ENCODE results near the gene ZFAND2B.
"Not testable (repeated sequence)": the region's sequence is repeated elsewhere in the genome, so short reads cannot be mapped to it uniquely, and the experiment has no call there.

The ZFAND2B gene

DNA sequence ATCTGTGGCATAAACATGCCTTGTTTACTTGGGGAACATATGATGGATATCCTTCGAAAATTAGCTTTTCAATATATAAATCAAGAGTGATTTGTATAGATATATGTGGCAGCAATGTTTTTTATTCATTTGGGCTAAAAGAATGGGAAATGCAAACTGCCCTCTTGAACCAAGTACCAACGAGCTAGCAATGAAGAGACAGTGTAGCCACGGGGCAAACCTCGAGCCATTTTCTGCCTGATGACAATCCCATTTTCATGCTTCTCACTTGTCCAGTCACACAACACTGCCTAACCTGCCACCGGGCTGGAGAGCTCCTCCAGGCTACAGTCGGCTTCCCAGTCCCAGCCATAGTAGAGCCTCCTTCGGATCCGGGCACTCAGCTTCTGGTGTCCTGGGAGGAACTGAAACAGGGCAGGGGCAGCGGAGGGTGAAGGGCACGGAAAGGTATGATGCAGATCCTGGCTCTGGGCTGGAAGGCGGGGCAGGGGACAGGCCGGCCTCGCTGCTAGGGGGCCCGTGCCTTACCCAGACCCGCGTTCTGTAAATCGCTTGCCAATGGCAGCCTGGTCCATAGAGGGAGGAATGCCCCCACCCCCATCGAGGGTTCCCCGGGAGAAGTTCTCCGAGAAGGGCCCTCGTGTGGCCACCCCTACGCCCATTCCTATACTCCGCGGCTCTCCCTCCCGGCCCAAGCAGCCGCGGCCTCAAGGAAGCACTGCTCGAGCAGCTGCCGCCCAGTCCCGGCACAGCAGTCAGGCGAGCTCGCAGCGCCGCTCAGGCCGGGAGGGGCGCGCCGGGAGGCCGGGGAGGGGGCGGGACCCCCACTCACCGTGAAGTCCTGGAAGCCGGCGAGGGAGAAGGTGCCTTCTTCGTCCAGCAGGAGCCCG, 30.4 kb upstream of the ZFAND2B start:
- DNase-seq: peak in 1 of 2 donors; percentile 65

GRCh38 chr2:219176818-219177551, 29.6 kb upstream of the ZFAND2B start, which contains the start of gene CNPPD1:
Gene CNPPD1 (minus strand): TSS chr2:219176925. CDS start chr2:219176828, 97 bp downstream.
- DNase-seq: peak; percentile 77

DNA sequence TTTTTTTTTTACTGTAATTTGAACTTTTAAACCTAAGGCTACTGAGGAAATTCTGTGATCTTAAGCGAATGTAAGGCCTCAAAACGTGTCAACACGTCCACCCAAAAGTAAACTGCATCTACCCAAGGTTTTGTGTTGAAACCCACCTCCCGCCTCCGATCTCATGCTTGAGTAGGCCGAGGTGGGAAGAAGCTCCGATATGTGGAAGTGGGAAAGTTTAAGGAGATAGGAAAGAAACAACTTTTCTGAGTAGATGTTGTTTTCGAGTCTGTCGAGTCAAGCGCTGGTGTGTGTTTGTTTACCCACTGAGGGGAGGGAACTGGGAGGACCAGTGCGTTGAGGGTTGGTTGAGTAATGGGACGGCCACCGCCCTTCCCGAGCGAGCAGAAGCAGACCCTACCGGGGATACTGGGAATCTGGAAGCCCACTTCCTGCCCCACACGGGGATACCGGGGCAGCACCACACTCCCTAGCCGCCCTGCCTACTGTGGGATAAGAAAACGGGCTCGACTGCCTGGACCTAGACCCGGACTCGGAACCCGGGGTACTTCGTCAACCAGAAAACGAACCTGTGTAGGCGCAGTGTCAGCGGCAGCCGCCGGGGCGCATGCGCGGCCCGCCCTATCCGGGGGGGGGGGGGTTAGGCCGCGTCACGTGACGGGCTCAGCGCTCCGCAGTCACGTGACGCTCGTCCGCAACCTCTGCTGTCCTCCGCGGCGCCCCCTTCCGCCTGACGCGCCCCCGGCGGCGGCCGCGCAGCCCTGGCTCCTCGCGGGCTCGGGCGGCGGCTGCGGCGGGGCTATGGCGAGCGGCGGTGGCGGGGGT, 28.8 kb upstream of the ZFAND2B start, which contains the start of gene RETREG2:
Gene RETREG2, plus strand, starts transcription at position 724 of the 825 bp plus-strand sequence. Its CDS starts 78 bp downstream, at position 802.
- peak; percentile 81 to 85 for DNase-seq

DNA sequence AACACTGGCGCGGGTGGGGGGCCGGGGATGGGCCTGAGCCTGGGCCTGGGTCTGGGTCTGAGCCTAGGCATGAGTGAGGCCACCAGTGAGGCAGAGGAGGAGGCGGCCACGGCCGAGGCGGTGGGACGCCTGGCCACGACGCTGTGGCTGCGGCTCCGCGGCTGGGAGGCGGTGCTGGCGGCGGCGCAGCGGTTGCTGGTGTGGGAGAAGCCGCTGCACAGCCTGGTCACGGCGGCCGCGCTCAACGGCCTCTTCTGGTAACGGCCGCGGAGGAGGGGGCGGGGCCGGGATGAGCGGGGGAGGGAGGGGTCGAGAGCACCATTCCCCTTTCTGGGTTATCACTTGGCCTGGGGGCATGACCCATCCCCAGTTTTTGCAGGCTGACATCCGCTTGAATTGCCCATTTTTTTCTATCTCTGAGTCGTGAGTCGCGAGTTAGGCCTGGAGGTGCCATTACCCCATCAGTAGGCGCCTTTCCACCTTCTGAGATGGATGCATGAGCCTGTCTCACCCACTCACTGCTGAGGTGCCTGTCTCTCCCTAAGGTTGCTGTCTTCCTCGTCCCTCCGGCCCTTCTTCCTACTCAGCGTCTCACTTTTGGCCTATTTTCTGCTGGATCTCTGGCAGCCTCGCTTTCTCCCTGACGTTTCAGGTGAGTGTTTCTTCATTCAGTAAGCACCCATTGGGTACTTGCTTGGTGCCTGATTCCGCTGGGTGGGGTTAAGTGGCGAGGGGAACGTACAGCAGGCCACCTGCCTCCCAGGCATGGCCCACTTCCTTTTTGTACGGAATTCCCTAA, 28.0 kb upstream of the ZFAND2B start:
- peak in 1 of 2 donors; percentile 54 for DNase-seq

GRCh38 chr2:219179601-219180465, 26.7 kb upstream of the ZFAND2B start:
- DNase-seq: no peak

DNA sequence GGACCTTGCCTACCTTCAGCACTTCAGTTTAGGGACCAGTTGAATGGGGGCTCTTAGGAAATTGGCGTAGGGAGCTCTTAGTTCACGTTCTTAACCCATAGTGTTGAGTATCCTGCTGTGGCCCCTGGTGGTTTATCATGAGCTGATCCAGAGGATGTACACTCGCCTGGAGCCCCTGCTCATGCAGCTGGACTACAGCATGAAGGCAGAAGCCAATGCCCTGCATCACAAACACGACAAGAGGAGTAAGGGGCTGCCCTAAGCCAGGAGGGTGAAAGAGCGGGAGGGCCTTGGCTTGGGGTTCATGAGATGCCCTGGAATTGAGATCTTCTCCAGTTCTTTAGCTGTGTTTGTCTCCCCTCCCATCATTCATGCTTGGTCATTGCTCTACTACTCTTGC, 25.6 kb upstream of the ZFAND2B start:
- DNase-seq: no peak

- no peak for DNase-seq
Observed at GRCh38 chr2:219181531-219181930, 25.1 kb upstream of the ZFAND2B start.

DNA sequence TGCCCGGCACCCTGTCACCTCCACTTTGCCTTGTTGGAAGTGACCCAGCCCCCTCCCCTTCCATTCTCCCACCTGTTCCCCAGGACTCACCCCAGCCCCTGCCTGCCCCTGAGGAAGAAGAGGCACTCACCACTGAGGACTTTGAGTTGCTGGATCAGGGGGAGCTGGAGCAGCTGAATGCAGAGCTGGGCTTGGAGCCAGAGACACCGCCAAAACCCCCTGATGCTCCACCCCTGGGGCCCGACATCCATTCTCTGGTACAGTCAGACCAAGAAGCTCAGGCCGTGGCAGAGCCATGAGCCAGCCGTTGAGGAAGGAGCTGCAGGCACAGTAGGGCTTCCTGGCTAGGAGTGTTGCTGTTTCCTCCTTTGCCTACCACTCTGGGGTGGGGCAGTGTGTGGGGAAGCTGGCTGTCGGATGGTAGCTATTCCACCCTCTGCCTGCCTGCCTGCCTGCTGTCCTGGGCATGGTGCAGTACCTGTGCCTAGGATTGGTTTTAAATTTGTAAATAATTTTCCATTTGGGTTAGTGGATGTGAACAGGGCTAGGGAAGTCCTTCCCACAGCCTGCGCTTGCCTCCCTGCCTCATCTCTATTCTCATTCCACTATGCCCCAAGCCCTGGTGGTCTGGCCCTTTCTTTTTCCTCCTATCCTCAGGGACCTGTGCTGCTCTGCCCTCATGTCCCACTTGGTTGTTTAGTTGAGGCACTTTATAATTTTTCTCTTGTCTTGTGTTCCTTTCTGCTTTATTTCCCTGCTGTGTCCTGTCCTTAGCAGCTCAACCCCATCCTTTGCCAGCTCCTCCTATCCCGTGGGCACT, 24.0 kb upstream of the ZFAND2B start:
- no peak for DNase-seq

- no peak for DNase-seq
Observed at GRCh38 chr2:219183151-219183772, 23.3 kb upstream of the ZFAND2B start.

DNA sequence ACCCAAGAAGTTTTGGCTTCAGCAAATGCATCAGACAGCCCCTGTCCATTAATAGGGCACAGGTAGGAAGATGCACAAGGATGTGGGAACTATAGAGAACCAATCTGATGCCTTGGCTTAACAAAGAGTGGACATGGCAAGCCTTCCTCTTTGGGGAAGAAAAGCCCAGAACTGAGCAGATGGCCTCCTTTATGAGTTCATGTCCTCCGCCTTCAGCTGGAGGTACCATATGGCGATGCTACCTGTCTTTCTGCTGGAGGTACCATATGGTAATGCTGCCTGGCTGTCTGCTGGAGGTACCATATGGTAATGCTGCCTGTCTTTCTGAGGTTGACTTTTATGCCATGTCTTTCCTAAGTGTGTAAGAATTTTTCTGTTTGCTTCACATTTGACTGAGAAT, 22.5 kb upstream of the ZFAND2B start:
- DNase-seq: no peak

DNA sequence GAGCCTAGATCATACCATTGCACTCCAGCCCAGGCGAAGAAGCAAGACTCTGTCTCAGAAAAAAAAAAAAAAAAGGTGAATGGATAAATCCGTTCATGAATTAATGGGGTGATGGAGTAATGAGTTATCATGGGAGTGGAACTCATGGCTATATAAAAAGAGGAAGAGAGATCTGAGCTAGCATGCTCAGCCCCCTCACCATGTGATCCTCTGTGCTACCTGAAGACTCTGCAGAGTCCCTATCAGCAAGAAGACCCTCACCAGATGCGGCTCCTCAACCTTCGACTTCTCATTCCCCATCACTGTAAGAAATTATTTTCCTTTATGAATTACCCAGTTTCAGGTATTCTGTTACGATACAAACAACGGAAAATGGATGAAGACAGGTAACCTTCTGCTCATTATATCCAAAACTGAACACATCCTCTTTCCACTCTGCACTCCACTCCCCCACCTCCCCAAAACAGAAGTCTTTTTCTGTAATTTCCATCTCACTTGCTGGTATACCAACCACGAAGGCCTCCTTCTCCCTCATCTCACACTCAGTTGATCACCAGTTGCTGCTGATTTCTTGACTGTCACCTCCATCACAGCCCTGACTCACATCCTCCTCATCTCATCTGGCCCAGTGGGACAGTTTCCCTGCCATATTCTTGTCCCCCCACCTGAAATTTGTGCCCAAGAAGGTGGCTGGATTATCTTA, 19.7 kb upstream of the ZFAND2B start:
- no peak for DNase-seq

DNA sequence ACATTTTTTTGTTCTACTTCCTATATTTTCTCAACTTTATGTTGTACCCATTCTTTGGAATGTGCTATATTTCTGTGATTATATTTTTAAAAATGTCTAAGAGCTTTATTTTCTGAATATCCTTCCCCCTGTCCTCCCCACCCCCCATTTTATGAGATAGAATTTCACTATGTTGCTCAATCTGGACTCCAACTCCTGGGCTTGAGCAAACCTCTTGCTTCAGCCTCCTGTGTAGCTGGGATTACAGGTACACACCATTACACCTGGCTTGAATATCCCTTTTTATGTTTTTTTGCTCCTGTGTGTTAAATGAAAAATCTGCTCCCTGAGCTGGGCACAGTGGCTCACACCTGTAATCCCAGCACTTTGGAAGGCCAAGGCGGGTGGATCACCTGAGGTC, 9.2 kb upstream of the ZFAND2B start:
- no peak for DNase-seq

- DNase-seq: no peak
Observed at GRCh38 chr2:219198974-219199373, 7.6 kb upstream of the ZFAND2B start.

GRCh38 chr2:219199470-219200211, 6.9 kb upstream of the ZFAND2B start:
- DNase-seq: no peak

- not testable (repeated sequence) for DNase-seq
Observed at GRCh38 chr2:219200502-219201326, 5.9 kb upstream of the ZFAND2B start.

DNA sequence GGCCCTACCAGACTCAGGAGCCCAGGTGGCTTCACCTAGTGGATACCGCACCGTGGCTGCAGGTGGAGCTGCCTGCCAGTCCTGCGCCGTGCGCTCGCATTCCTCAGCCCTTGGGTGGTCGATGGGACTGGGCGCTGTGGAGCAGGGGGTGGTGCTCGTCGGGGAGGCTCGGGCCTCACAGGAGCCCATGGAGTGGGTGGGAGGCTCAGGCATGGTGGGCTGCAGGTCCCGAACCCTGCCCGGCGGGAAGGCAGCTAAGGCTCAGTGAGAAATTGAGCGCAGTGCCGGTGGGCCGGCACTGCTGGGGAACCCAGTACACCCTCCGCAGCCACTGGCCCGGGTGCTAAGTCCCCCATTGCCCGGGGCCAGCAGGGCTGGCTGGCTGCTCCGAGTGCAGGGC, 5.3 kb upstream of the ZFAND2B start:
- not testable (repeated sequence) for DNase-seq

All from hippocampal formation (tissue), 2 donors.